Right lobe of liver (tissue), 6 donors: Measurements from ENCODE around the gene IL6R. TPM values are rescaled to one million over a fixed set of nuclear protein-coding genes. Genes with fewer than 3 reads are reported as not detected.

ENCODE experiments used
- ATAC-seq, 4 donors: fragments of 200-7000 bp; cut with Tn5 transposase; one replicate each; pipeline ENCODE4 v1.9.1; 2020; ENCODE audit warnings: mild to moderate bottlenecking in 4 of 4, moderate library complexity in 4 of 4
- DNase-seq, 3 donors: peaks; one replicate each; pipeline ENCODE4 v3.0.0-alpha.2; 2020
- H3K27ac ChIP-seq, 3 donors: fragments of 200-600 bp; one replicate each; pipeline ENCODE4 v1.8.0; 2022
- H3K27me3 ChIP-seq, 2 donors: fragments of 200-600 bp; one replicate each; pipeline ENCODE4 v1.8.0; 2022
- H3K36me3 ChIP-seq, 4 donors: fragments of 200-600 bp; sonication (generic) in 1 of 4; one replicate each; pipeline versions ENCODE4 v1.5.1 to v1.8.0; 2017 to 2022; ENCODE audit warnings: control low read depth in 1 of 4
- H3K4me1 ChIP-seq, 4 donors: fragments of 200-600 bp; sonication (generic) in 1 of 4; one replicate each; pipeline versions ENCODE4 v1.5.1 to v1.8.0; 2017 to 2022; ENCODE audit warnings: control low read depth in 1 of 4
- H3K4me3 ChIP-seq, 3 donors: fragments of 200-600 bp; one replicate each; pipeline ENCODE4 v1.8.0; 2022
- H3K9me3 ChIP-seq, 4 donors: fragments of 200-600 bp; sonication (generic) in 1 of 4; one replicate each; pipeline versions ENCODE4 v1.5.1 to v1.8.0; 2017 to 2022; ENCODE audit warnings: control low read depth in 1 of 4
- CTCF ChIP-seq, 4 donors: fragments of 200-600 bp in 3 of 4; fragments of 450-650 bp in 1 of 4; IDR thresholded peaks; one replicate each; pipeline versions ENCODE4 v1.5.1 to v1.8.0; 2016 to 2022; ENCODE audit warnings: antibody characterized with exemption in 4 of 4, mild to moderate bottlenecking in 2 of 4
- POLR2A ChIP-seq: fragments of 450-650 bp; IDR thresholded peaks from one replicate; pipeline ENCODE4 v1.6.1; 2017; ENCODE audit warnings: antibody characterized with exemption, mild to moderate bottlenecking
- WGBS: methylation state at CpG from one replicate; pipeline ENCODE4 v1.1.6; 2018; ENCODE audit warnings: low coverage, low lambda C conversion rate; ENCODE audit not compliant: insufficient coverage; ENCODE audit errors: missing lambda C conversion rate; 5-methylcytosine and 5-hydroxymethylcytosine counted together
- intact Hi-C, 2 donors: fragments of 100-400 bp; cut with DNase I; formaldehyde crosslinking; loops; one replicate each; pipeline versions ENCODE4 v1.11.2 to v1.14.1; 2022
- total RNA-seq, 6 experiments: library from RNA; depleted of rRNA in 2 of 6; stranded (reverse); fragments of >200 nt in 2 of 6; fragmentation: NEBNext Ultra II Directional in 3 of 6; extraction: Animal tissue kit (Norgen Biotek cat#: 25700) in 3 of 6; gene quantifications; one replicate each; pipeline versions ENCODE4 v1.1.0 to v1.2.4, GENCODE V29; 2016 to 2023
- donor health status: DM: no; HTN: yes; CAD: no.
- donor health status: DM: no; HTN: no; CAD: no.
- donor health status: DM: no; HTN: no; CAD: no.
- donor health status: DM: no; HTN: yes; CAD: no.
- donor health status: DM: no; HTN: yes; CAD: no.

IL6R gene
- total RNA-seq, 6 experiments from 2014 or later: 32.2 to 145 (median 68.2) TPM

DNA sequence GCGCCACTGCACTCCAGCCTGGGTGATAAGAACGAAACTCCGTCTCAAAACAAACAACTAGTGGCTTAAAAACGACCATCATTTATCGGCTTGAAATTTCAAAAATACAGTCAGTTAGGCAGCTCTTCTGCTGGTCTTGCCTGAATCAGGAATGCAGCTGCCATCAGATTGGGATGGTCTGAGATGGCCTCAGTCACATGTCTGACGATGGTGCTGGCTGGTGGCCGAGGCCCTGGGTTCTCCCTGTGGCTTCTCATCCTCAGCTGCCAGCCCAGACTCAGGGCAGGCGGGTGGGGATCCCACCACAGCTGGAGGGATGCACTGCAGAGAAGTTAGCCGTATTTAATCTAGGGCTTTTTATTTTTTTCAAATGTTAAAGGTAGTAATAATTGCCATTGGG is 31.3 kb downstream of the IL6R start:
- H3K27me3 ChIP-seq: no peaks in the 10 kb centered on the region
- H3K27ac ChIP-seq: no peak overlapping the region
- intact Hi-C loops: no loop called here
- H3K4me3 ChIP-seq: no peak overlapping the region
- no peak for TF ChIP-seq POLR2A
- peaks cover 0 to 85% (median 46%) of the 10 kb centered on the region in 4 donors for H3K36me3 ChIP-seq
- DNase-seq (no peak), ATAC-seq (peak in 1 of 4 donors; percentile 25)
- H3K4me1 ChIP-seq: peaks cover 0 to 42% (median 11%) of the 10 kb centered on the region in 4 donors
- H3K9me3 ChIP-seq: no peaks in the 10 kb centered on the region
- 72% methylated on average over 8 of the region's 9 CpGs for WGBS

- 73% methylated on average over 5 of the region's 6 CpGs for WGBS
- H3K27ac ChIP-seq: peak overlapping the region in 2 of 3 donors; percentile 43 to 55
These were observed 35.1 kb downstream of the IL6R start for GRCh38 chr1:154440036-154440804.

GRCh38 chr1:154441241-154441888 is 36.2 kb downstream of the IL6R start:
- H3K27ac ChIP-seq: peak overlapping the region in 1 of 3 donors; percentile 9
- intact Hi-C loops: no loop called here
- H3K4me3 ChIP-seq: no peak overlapping the region
- no peaks in the 10 kb centered on the region for H3K9me3 ChIP-seq
- DNase-seq (no peak), ATAC-seq (no peak)
- H3K36me3 ChIP-seq: peaks cover 0 to 83% (median 39%) of the 10 kb centered on the region in 4 donors
- peaks cover 0 to 55% (median 11%) of the 10 kb centered on the region in 4 donors for H3K4me1 ChIP-seq
- 75% methylated on average over 8 of the region's 8 CpGs for WGBS
- H3K27me3 ChIP-seq: no peaks in the 10 kb centered on the region
- TF ChIP-seq CTCF (IDR thresholded peaks at IDR 0.05): no peak
- TF ChIP-seq POLR2A: no peak

More at GRCh38 chr1:154440036-154440804, 35.1 kb downstream of the IL6R start:
- Histone ChIP-seq H3K9me3 (no peaks in the 10 kb centered on the region), H3K36me3 (peaks cover 0 to 83% (median 43%) of the 10 kb centered on the region in 4 donors), H3K4me1 (peaks cover 0 to 55% (median 11%) of the 10 kb centered on the region in 4 donors), H3K27me3 (no peaks in the 10 kb centered on the region), H3K4me3 (no peak overlapping the region)
- ATAC-seq (no peak), DNase-seq (no peak)
- intact Hi-C loops: no loop called here
- TF ChIP-seq POLR2A: no peak
- TF ChIP-seq CTCF (IDR thresholded peaks at IDR 0.05): no peak

- H3K9me3 ChIP-seq: no peaks in the 10 kb centered on the region
- no peaks in the 10 kb centered on the region for H3K27me3 ChIP-seq
- 82% methylated on average over 8 of the region's 13 CpGs for WGBS
- peaks cover 0 to 82% (median 39%) of the 10 kb centered on the region in 4 donors for H3K36me3 ChIP-seq
- H3K27ac ChIP-seq: peak overlapping the region in 1 of 3 donors; percentile 44
- intact Hi-C loops: no loop called here
- DNase-seq (no peak), ATAC-seq (peak in 3 of 4 donors; percentile 18 to 35 (median 25))
- no peak overlapping the region for H3K4me3 ChIP-seq
- peaks cover 0 to 55% (median 11%) of the 10 kb centered on the region in 4 donors for H3K4me1 ChIP-seq
- TF ChIP-seq CTCF (IDR thresholded peaks at IDR 0.05): peak in 3 of 4 donors; percentile 12 to 39 (median 32)
- no peak for TF ChIP-seq POLR2A
These were observed 37.0 kb downstream of the IL6R start for GRCh38 chr1:154442006-154442740.
